NCI-H2029 treated with DMSO at 0.1 percent for 48 hours (cell line): ENCODE measurements around the gene MPLKIP.
"Not testable (repeated sequence)": the region's sequence is repeated elsewhere in the genome, so short reads cannot be mapped to it uniquely, and the experiment has no call there.

Experiments
- DNase-seq: peaks from one replicate; lab custom pipeline; 2025; lab: John Stamatoyannopoulos, UW

MPLKIP gene

DNA sequence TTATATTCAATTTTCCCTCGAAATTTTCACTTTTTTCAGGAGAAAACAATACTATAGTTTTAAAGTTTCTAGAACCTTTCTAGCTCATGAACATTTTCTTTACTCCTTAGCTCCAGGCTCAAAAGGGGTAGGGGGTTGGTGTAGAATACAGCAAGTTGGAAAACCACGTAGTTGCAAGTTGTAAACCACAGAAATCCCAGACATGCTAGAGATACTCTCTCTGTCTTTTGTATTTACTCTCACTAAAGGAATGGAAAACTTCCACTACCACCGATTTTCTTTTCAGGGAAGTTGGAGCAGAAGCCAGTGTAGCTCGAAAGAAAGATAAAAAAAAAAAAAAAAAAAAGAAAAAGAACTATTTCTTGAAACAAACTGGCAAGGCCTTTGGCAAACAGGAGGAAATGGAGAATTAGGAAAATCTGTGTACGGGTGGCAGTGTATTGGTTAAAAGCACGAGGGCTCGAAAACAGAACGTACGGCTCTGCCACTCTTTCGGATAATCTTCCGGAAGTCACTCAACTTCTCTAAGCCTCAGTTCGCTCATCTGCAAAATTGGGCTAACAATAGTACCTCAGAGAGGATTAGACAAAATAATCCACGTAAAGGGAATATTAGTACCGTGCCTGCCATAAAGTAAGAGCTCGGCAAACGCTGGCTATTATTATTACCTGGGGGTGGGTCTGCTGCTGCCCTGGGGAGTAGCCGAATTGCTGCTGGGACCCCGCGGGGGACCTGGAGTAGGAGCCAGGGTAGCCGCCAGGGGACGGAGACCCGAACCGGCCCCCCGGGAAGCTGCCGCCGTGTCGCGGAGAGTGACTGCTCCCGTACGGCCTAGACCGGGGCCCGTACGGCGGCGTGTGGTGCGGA lies 628 bp downstream of the MPLKIP start:
- DNase-seq: no peak

DNA sequence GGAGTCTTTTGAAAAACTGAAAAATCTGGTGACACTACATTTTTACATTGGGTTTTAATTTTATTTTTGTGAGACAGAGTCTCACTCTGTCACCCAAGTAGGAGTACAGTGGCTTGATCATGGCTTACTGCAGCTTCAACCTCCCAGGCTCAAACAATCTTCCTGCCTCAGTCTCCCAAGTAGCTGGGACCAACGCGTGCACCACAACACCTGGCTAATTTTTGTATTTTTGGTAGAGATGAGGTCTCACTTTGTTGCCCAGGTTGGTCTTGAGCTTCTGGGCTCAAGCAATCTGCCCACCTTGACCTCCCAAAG lies 11.5 kb downstream of the MPLKIP start:
- no peak for DNase-seq

DNA sequence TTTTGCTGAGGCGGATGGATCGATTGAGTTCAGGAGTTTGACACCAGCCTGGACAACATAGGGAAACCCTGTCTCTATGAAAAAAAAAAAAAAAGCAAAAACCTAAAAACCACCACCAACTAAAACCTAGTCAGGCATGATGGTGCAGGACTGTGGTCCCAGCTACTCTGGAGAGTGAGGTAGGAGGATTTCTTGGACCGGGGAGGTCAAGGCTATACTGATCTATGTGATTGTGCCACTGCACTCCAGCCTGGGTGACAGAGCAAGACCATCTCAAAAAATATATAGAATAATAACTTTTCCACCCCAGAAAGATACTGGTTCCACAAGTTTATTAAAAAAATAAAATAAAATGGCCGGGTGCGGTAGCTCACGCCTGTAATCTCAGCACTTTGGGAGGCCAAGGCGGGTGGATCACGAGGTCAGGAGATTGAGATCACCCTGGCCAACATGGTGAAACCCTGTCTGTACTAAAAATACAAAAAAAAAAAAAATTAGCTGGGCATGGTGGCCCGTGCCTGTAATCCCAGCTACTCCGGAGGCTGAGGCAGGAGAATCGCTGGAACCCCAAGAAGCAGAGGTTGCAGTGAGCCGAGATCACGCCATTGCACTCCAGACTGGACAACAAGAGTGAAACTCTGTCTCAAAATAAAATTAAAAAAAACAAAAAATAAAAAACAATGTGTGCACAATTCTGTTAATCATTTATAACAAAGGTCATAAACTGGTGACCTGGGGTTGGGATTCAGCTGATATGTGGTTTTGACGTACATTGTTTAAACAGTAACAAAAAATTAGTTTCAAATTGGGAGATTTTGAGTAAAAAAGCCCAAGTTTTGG lies 12.1 kb downstream of the MPLKIP start:
- DNase-seq: not testable (repeated sequence)

DNA sequence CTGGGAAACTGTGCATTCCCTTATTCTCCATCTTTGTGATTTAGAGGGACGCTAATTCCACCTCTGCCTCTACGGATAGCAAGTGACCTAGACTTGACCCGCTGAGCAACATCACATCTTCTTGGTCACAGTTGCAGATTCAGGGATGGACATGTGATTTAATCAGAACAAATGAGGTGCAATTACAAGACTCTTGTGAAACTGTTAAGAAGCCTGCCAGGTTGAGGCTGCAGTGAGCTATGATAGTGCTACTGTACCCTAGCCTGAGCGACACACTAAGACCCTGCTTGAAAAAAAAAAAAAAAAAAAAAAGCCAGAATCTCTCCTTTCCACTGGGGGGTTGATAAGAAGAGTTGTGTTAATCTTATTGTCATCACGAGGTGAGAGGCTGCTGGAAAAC lies 14.4 kb downstream of the MPLKIP start:
- DNase-seq: no peak

DNA sequence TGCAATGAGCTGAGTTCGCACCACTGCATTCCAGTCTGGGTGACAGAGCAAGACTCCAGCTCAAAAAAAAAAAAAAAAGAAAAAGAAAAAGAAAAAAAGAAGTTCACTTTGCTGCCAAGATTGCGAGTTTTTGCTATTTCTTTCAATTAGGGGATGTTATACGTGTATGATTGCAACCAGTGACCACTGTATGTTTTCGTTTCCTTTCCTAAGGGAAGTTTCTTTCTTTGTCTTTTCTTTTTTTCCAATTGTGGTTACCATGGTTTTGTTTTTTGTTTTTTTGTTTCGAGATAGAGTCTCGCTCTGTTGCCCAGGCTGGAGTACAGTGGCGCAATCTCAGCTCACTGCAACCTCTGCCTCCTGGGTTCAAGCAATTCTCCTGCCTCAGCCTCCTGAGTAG lies 16.2 kb downstream of the MPLKIP start:
- not testable (repeated sequence) for DNase-seq

DNA sequence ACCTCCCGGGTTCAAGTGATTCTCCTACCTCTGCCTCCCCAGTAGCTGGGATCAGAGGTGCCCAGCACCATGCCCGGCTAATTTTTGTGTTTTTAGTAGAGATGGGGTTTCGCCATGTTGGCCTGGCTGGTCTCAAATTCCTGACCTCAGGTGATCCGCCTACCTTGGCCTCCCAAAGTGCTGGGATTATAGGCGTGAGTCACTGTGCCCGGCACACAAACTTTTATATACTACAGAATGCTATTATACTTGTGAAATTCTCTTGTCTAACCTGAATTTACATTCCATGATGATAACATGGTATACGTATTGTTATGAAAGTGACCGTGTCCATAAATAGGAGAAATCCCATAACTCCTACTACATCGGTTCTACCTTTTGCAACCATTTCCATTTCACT lies 17.2 kb downstream of the MPLKIP start:
- DNase-seq: not testable (repeated sequence)

DNA sequence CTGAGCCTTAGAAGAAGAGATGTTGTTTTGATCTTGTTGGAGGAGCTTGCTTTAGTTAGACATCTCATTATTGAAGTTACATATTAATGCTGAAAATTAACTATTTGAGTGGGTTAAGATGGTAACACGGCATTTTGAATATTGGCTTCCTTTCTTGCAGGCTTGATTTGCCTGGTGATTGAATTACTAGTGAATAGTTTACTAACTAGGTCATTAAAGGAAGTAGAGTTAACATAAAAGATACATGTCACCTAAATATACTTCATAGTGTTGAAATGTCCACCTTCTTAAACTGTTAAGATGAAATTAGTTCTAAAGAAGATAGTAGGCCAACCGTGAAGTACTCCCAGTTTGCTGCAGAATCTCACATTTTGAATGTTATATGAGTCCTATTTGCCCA lies 18.5 kb downstream of the MPLKIP start:
- DNase-seq: no peak

DNA sequence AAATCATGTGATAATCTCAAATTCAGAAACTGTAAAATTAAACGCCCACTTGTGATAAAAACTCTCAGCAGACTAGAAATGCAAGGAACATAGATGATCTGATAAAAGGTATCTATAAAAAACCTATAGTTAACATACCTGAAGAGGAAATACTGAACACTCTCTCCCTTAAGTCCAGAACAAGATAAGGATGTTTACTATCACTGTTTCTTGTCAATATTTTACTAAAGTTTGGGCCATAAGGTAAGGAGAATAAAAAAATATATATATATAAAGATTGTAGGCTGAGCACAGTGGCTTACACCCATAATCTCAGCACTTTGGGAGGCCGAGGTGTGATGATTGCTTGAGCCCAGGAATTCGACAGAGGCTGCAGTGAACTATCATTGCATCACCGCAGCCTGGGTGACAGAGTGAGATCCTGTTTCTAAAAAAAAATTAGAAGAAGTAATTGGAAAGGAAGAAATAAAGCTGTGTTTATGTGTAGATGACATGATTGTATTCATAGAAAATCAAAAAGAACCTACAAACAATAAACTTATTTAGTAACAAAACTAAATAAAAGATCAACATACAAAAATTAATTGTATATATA lies 28.4 kb downstream of the MPLKIP start:
- no peak for DNase-seq

DNA sequence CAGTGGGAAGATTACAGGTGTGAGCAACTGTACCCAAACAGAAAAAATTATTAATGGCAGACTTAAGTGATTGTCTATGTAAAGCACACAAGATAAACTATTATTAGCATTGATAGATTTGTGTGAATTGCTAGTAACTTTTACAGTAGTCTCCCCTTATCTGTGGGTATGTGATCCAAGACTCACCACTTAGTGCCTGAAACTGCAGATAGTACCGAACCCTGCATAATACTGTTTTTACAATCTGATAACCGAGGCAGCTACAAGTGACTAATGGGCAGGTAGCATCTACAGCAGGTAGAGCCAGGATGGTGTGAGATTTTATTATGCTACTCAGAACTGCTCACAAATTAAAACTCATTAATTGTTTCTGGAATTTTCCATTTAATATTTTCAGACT lies 31.5 kb downstream of the MPLKIP start:
- no peak for DNase-seq

DNA sequence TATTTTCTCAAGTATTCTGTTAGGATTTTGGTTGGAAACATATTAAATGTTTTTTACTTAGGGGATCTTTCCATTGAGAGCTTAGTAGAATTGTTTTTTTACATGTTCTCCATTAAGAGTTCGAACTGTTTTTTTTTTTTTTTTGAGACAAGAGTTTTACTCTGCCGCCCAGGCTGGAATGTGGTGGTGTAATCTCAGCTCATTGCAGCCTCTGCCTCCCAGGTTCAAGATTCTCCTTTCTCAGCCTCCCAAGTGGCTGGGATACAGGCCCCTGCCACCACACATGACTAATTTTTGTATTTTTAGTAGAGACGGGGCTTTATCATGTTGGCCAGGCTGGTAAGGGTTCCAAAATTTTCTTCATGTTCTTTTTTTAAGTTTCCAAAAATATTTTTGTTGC lies 33.2 kb downstream of the MPLKIP start:
- no peak for DNase-seq

DNA sequence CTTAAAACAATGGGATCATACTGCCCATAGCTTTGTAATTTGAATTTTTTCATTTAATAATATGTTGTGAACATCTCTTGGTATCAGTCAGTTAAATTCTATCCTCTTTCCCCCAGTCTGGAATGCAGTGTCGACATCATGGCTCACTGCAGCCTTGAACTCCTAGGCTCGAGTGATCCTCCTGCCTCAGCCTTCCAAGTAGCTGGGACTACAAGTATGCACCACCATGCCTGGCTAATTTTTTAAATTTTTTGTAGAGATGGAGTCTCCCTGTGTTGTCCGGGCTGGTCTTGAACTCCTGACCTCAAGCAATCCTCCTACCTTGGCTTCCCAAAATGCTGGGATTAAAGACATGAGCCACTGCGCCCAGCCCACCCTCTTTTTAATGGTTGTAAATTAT lies 34.6 kb downstream of the MPLKIP start:
- no peak for DNase-seq

DNA sequence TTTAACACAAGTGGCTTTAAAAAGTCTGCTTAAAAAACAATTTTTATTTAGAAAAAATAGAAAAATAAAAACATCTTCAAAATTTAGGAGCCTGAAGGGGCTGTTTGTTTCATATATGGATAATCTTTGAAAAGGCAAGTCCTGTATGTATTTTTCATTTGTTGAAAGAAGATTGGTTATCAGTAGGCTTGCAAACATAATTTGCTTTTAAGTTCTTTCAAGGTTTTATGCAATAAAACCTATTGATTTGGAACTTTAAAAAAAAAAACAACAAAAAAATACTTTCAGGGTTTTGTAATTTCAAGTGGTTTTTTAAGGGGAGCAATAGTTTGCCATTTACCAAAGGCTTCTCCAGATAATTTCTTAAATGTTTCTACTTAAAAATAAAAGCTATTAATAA lies 35.6 kb downstream of the MPLKIP start:
- DNase-seq: no peak

DNA sequence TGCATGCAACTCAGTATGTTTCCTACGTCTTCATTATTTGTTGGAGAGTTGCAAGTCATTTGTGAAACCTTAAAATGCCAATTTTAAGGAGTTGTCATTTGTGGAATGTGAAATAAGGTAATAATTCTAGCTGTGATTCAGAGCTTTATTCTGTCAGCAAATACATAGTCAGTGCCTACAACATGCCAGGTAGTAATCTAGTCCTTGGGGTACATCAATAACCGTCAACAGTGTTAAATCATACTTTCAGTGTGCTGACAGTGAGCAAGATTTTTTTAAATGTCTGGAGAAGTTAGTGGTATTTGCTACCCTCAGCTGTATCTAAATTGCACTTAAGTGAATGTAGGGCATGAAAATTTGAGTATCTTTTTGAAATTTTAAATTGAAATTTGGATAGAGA lies 36.7 kb downstream of the MPLKIP start:
- no peak for DNase-seq

DNA sequence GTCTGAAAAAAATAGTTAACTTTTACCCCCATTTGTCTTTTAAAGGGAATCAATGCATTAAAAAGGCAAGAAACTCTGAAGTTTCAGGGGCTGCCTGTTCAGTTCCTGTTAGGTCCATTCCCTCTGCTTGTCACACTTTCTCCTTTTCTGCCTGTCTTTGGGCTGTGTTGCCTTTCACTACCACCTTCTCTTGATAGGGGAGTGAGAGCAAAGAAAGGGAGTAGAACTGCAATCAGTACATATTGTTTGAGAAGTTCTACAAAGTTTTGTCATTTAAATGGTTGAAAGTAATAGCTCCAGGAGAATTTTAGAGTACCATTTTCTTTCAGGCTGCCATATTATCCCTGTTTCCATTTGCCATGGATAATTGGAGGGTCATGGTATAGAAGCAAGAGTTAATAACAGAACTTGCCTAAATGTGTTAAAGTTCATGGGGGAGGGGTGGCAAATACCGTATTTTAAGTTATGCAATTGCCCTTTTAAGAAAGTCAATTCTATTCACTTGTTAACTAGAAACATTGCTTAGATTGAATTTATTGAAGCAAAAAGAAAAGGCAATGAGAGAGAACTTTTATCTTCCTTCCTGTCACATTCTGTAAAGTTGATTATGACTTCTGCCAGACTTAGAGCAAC lies 38.6 kb downstream of the MPLKIP start:
- DNase-seq: no peak

DNA sequence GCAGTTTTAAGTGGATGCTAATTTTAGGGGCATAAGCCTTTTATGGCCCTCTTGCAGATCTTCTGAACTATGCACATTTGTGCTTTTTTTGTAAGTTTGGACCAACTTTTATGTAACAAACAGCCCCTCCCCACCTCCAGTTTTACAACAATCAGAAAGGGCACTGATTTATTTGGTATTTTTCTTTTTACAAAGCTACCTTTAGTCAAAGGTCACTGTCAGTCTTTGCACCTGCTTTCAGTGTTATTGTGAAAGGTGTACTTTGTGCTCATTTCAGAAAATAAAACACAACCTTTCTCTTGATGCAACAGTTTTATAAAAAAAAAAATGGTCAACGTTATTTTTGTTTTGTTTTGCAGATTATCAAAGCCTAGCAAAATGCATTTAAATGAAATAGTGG lies 39.2 kb downstream of the MPLKIP start:
- DNase-seq: no peak

DNA sequence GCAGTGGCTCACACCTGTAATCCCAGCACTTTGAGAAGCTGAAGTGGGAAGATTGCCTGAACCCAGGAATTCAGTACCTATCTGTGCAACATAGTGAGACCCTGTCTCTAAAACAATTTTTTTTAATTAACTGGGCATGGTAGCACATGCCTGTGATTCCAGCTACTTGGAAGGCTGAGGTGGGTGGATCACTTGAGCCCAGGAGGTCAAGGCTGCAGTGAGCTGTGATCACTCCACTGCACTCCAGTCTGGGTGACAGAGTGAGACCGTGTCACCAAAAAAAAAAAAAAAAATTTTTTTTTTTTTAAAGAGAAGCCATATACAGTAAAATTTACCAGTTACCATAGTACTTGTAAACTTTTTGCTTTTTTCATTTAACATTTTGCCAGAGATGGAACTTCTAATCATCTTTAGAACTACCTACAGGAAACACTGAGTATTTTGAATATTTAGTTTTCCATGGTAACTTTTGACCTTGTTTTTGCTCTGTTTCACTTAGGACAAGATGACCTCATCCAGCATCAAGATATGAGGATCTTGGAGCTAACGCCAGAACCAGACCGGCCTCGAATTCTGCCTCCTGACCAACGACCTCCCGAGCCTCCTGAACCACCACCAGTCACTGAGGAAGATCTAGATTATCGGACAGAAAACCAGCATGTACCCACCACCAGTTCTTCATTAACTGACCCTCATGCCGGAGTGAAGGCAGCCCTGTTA lies 40.6 kb downstream of the MPLKIP start:
- no peak for DNase-seq

DNA sequence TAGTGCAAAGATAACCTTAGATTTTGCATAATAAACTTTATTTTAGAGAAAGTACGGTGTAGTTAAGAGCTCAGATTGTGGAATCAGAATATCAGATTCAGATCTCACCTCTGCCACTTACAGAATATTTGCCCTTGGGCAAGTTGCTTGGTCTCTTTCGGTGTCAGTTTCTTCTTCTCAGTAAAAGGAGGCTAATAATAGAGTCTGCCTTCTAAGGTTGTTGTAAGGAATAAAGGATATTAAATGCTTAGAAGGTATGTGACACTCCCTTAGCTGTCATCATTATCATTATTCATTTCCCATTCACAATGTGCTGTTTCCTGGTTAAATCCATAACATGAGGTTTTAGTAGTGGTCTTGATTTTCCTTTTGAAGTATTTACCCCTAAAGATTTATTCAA lies 42.2 kb downstream of the MPLKIP start:
- DNase-seq: no peak

DNA sequence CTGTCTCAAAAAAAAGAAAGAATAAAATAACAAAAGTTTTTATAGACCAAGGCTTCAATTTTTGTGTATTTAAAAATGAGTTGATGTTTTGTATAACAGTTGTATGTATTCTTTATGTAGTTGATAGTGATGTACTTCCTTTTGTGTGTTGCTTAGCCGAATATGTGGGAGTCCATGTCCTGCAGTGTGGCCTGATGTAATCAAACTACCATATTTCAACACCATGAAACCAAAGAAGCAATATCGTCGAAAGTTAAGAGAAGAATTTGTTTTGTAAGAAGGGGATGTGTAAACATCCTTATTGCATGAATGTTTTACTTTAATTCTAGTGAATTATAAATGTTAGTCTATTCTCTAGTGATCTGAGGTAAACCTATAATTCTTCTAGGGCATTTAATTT lies 56.6 kb downstream of the MPLKIP start:
- no peak for DNase-seq
